LNCAP (cell line): ENCODE results near the gene MYCN.

Experiments used
- CTCF ChIP-seq: fragments of 450-650 bp; IDR thresholded peaks from 2 replicates; pipeline ENCODE4 v1.5.1; 2017; ENCODE audit warnings: mild to moderate bottlenecking

MYCN gene

GRCh38 chr2:15968280-15969178 lies 28.2 kb downstream of the MYCN start:
- TF ChIP-seq CTCF, result no peak

- TF ChIP-seq CTCF, result no peak
Measured at GRCh38 chr2:15969214-15969613, 28.9 kb downstream of the MYCN start.

GRCh38 chr2:15970701-15971100 lies 30.4 kb downstream of the MYCN start:
- TF ChIP-seq CTCF, result no peak

- TF ChIP-seq CTCF, result no peak
Measured at GRCh38 chr2:15971351-15971750, 31.0 kb downstream of the MYCN start.

GRCh38 chr2:15971831-15972522 lies 31.6 kb downstream of the MYCN start:
- TF ChIP-seq CTCF, result no peak

GRCh38 chr2:15973481-15974401 lies 33.4 kb downstream of the MYCN start:
- no peak for TF ChIP-seq CTCF

- no peak for TF ChIP-seq CTCF
Measured at GRCh38 chr2:15974565-15975260, 34.4 kb downstream of the MYCN start.
